Measurements from ENCODE around the gene ARHGAP24.
"Not testable (repeated sequence)": the region's sequence is repeated elsewhere in the genome, so short reads cannot be mapped to it uniquely, and the experiment has no call there.

- TF ChIP-seq, protein P1, sequence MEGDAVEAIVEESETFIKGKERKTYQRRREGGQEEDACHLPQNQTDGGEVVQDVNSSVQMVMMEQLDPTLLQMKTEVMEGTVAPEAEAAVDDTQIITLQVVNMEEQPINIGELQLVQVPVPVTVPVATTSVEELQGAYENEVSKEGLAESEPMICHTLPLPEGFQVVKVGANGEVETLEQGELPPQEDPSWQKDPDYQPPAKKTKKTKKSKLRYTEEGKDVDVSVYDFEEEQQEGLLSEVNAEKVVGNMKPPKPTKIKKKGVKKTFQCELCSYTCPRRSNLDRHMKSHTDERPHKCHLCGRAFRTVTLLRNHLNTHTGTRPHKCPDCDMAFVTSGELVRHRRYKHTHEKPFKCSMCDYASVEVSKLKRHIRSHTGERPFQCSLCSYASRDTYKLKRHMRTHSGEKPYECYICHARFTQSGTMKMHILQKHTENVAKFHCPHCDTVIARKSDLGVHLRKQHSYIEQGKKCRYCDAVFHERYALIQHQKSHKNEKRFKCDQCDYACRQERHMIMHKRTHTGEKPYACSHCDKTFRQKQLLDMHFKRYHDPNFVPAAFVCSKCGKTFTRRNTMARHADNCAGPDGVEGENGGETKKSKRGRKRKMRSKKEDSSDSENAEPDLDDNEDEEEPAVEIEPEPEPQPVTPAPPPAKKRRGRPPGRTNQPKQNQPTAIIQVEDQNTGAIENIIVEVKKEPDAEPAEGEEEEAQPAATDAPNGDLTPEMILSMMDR (IDR thresholded peaks at IDR 0.05) = not testable (repeated sequence)
- not testable (repeated sequence) for TF ChIP-seq POLR2A (IDR thresholded peaks at IDR 0.05)
Observed at GRCh38 chr4:85839981-85840451, 365.1 kb downstream of the ARHGAP24 start.

Measured in esophagus squamous epithelium (tissue), 4 donors.